Measurements from ENCODE around the gene COPB2. TPM values are rescaled to one million over a fixed set of nuclear protein-coding genes. Genes with fewer than 3 reads are reported as not detected.
A peak's percentile ranks its signal among the peaks of the same experiment; 100 is the strongest.

Gene COPB2
- total RNA-seq = 100 to 1,000 TPM; 106 to 202 (median 137) TPM

GRCh38 chr3:139389552-139390368, at the start of gene COPB2:
Gene COPB2 (minus strand): TSS chr3:139389647. CDS start chr3:139389550, 97 bp downstream.
- H3K27me3 ChIP-seq = no peaks in the 10 kb centered on the region
- TF ChIP-seq POLR2A (IDR thresholded peaks at IDR 0.05) (peak; percentile 41 to 84), CTCF (IDR thresholded peaks at IDR 0.05) (peak in 1 of 6 experiments; percentile 4)
- DNase-seq = peak; percentile 100
- H3K27ac ChIP-seq = peak within 1 kb of the TSS; percentile 86 to 95 (median 87)
- WGBS, 2 donors = 1 to 2% methylated on average over 17 to 52 of the region's 52 CpGs
- H3K4me1 ChIP-seq = peaks cover 18 to 22% of the 10 kb centered on the region in 2 donors
- no peaks in the 10 kb centered on the region for H3K9me3 ChIP-seq
- intact Hi-C loops (cut with DNase I) = no loop called here
- H3K4me3 ChIP-seq (replicated peaks in 1 of 3) = peak within 1 kb of the TSS; percentile 86 to 99 (median 99)
- no peaks in the 10 kb centered on the region for H3K36me3 ChIP-seq

DNA sequence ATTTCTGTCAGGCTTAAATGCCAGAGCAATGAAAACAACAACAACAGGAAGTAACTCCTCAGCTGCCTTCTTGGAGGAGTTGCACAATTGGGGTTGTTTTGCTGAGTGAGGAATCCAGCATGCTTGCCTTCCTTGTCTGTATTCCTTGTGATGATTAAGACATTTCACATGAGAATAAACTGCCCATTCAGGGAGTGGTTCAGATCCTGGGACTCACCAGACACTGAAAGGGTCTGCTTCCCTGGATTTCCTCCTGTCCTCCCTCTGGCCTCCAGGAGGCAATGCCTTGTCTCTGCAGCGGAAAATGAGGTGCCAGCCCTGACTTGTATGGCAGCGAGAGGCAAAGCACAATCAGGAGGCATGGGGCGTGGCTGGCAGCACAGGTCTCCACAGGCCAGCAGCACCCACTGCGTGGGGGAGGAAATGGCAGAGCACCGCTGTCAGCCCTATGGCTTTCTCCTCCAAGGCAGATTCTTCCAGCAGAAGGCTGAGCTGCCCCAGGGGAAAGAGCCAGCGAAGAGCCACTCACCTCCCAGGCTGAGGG, 45.4 kb upstream of the COPB2 start:
- H3K36me3 ChIP-seq = no peaks in the 10 kb centered on the region

GRCh38 chr3:139434228-139434627, 44.8 kb upstream of the COPB2 start:
- H3K27ac ChIP-seq = no peak overlapping the region
- H3K36me3 ChIP-seq = no peaks in the 10 kb centered on the region
- H3K4me1 ChIP-seq = no peaks in the 10 kb centered on the region
- no peak for DNase-seq
- no peaks in the 10 kb centered on the region for H3K9me3 ChIP-seq
- no peaks in the 10 kb centered on the region for H3K27me3 ChIP-seq
- TF ChIP-seq POLR2A (IDR thresholded peaks at IDR 0.05) = no peak
- TF ChIP-seq CTCF (IDR thresholded peaks at IDR 0.05) = no peak
- intact Hi-C loops (cut with DNase I) = no loop called here
- H3K4me3 ChIP-seq (replicated peaks in 1 of 3) = no peak overlapping the region
- 93 to 100% methylated on average over 1 of the region's 1 CpG for WGBS, 2 donors

More for the DNA sequence above, 45.4 kb upstream of the COPB2 start:
- no peak overlapping the region for H3K27ac ChIP-seq
- TF ChIP-seq POLR2A (IDR thresholded peaks at IDR 0.05) = no peak
- TF ChIP-seq CTCF (IDR thresholded peaks at IDR 0.05) = no peak
- no peaks in the 10 kb centered on the region for H3K4me1 ChIP-seq
- intact Hi-C loops (cut with DNase I) = no loop called here
- H3K4me3 ChIP-seq (replicated peaks in 1 of 3) = no peak overlapping the region
- whole genome bisulfite sequencing, 2 donors = 93% methylated on average over 2 to 6 of the region's 6 CpGs
- H3K27me3 ChIP-seq = no peaks in the 10 kb centered on the region
- no peak for DNase-seq
- H3K9me3 ChIP-seq = no peaks in the 10 kb centered on the region

DNA sequence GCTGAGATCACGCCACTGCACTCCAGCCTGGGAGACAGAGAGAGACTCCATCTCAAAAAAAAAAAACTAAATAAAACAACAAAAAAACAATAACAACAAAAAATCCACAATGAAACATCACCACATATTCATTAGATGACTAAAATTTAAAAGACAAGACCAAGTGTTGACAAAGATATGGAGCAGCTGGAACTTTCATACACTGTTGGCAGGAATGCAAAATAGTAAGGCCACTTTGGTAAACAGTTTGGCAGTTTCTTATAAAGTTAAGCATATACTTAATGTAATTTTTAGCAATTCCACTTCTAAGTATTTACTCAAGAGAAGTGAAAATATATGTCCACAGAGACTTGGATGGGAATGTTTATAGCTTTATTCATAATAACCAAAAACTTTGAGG, 43.6 kb upstream of the COPB2 start:
- Histone ChIP-seq H3K27ac (no peak overlapping the region), H3K27me3 (no peaks in the 10 kb centered on the region), H3K4me3 (replicated peaks in 1 of 3) (no peak overlapping the region), H3K4me1 (no peaks in the 10 kb centered on the region), H3K9me3 (no peaks in the 10 kb centered on the region), H3K36me3 (no peaks in the 10 kb centered on the region)
- intact Hi-C loops (cut with DNase I) = no loop called here
- TF ChIP-seq POLR2A (IDR thresholded peaks at IDR 0.05) (no peak), CTCF (IDR thresholded peaks at IDR 0.05) (no peak)
- WGBS, 2 donors = 95 to 96% methylated on average over 1 of the region's 1 CpG
- DNase-seq = no peak

- Histone ChIP-seq H3K4me1 (no peaks in the 10 kb centered on the region), H3K4me3 (replicated peaks in 1 of 3) (no peak overlapping the region), H3K27me3 (no peaks in the 10 kb centered on the region), H3K36me3 (no peaks in the 10 kb centered on the region), H3K9me3 (no peaks in the 10 kb centered on the region), H3K27ac (no peak overlapping the region)
- TF ChIP-seq POLR2A (IDR thresholded peaks at IDR 0.05) (no peak), CTCF (IDR thresholded peaks at IDR 0.05) (no peak)
- intact Hi-C loops (cut with DNase I) = no loop called here
- no peak for DNase-seq
Measured at GRCh38 chr3:139430493-139430892, 41.0 kb upstream of the COPB2 start.

Data from thyroid gland (tissue), 4 donors.